HG02938 (cell line): ENCODE data around the gene FTO.
"Not testable (repeated sequence)": the region's sequence is repeated elsewhere in the genome, so short reads cannot be mapped to it uniquely, and the experiment has no call there.

Source experiments
- ATAC-seq: cut with Tn5 transposase; IDR thresholded peaks from one replicate; pipeline ENCODE4 v1.9.1; 2021; ENCODE audit warnings: mild to moderate bottlenecking, moderate library complexity; ENCODE audit not compliant: unreplicated experiment

FTO gene

GRCh38 chr16:53703590-53704444 is at the start of gene FTO, which contains the start of gene RPGRIP1L:
TSS of gene FTO (plus strand) at chr16:53704156.
TSS of gene RPGRIP1L (minus strand) at chr16:53703859. CDS start at chr16:53700723, 3,136 bp downstream.
- peak; percentile 97 for ATAC-seq

GRCh38 chr16:53654946-53655345 is 49.0 kb upstream of the FTO start:
- no peak for ATAC-seq

- no peak for ATAC-seq
These were observed 41.9 kb upstream of the FTO start for GRCh38 chr16:53662072-53662471.

- ATAC-seq, result peak; percentile 61
These were observed 39.1 kb upstream of the FTO start for GRCh38 chr16:53664724-53665345.

- ATAC-seq, result no peak
These were observed 37.1 kb upstream of the FTO start for GRCh38 chr16:53666786-53667415.

- no peak for ATAC-seq
These were observed 35.1 kb upstream of the FTO start for GRCh38 chr16:53668869-53669268.

GRCh38 chr16:53672461-53672860 is 31.5 kb upstream of the FTO start:
- no peak for ATAC-seq

- no peak for ATAC-seq
These were observed 30.8 kb upstream of the FTO start for GRCh38 chr16:53673189-53673588.

- ATAC-seq, result no peak
These were observed 25.8 kb upstream of the FTO start for GRCh38 chr16:53678155-53678554.

GRCh38 chr16:53678756-53679343 is 25.1 kb upstream of the FTO start:
- no peak for ATAC-seq

GRCh38 chr16:53680756-53681155 is 23.2 kb upstream of the FTO start:
- no peak for ATAC-seq

GRCh38 chr16:53681354-53681753 is 22.6 kb upstream of the FTO start:
- ATAC-seq, result no peak

GRCh38 chr16:53685334-53685733 is 18.6 kb upstream of the FTO start:
- ATAC-seq, result not testable (repeated sequence)

- ATAC-seq, result no peak
These were observed 17.2 kb upstream of the FTO start for GRCh38 chr16:53686710-53687109.

GRCh38 chr16:53689636-53690035 is 14.3 kb upstream of the FTO start:
- no peak for ATAC-seq

- no peak for ATAC-seq
These were observed 13.2 kb upstream of the FTO start for GRCh38 chr16:53690771-53691170.

GRCh38 chr16:53692146-53692545 is 11.8 kb upstream of the FTO start:
- no peak for ATAC-seq

GRCh38 chr16:53693320-53693719 is 10.6 kb upstream of the FTO start:
- no peak for ATAC-seq

- no peak for ATAC-seq
These were observed 8.9 kb upstream of the FTO start for GRCh38 chr16:53695070-53695469.

- ATAC-seq, result not testable (repeated sequence)
These were observed 5.7 kb upstream of the FTO start for GRCh38 chr16:53698271-53698670.

GRCh38 chr16:53704445-53704813 is 473 bp downstream of the FTO start:
- no peak for ATAC-seq
